CD4-positive, alpha-beta T cell treated with Interleukin-17A for 1 hour (primary cell): ENCODE results near the gene CRBN.

ENCODE experiments used
- DNase-seq: peaks from one replicate; pipeline ENCODE4 v3.0.0-alpha.2; 2020

CRBN gene

GRCh38 chr3:3109407-3110298, 69.8 kb downstream of the CRBN start:
- peak; percentile 26 for DNase-seq

GRCh38 chr3:3107858-3108257, 71.6 kb downstream of the CRBN start:
- no peak for DNase-seq

GRCh38 chr3:3107181-3107580, 72.3 kb downstream of the CRBN start:
- no peak for DNase-seq

GRCh38 chr3:3105815-3106214, 73.7 kb downstream of the CRBN start:
- no peak for DNase-seq

- no peak for DNase-seq
Observed at GRCh38 chr3:3105246-3105645, 74.2 kb downstream of the CRBN start.

GRCh38 chr3:3102751-3103150, 76.7 kb downstream of the CRBN start:
- DNase-seq, result no peak

GRCh38 chr3:3101660-3102458, 77.6 kb downstream of the CRBN start:
- DNase-seq, result no peak
